AG04450 (cell line): ENCODE measurements around the gene FARP1. TPM values are rescaled to one million over a fixed set of nuclear protein-coding genes. Genes with fewer than 3 reads are reported as not detected.
"Not testable (repeated sequence)": the region's sequence is repeated elsewhere in the genome, so short reads cannot be mapped to it uniquely, and the experiment has no call there.

Source experiments
- CTCF ChIA-PET: fragments of 300-600, 350-600 bp; formaldehyde crosslinking; extraction: SDS; loops from one replicate; lab custom pipeline; 2022; ENCODE audit warnings: antibody characterized with exemption, inconsistent platforms; lab: Charles Lee
- POLR2A ChIA-PET: fragments of 350-600 bp; formaldehyde crosslinking; extraction: SDS; loops from one replicate; lab custom pipeline; 2021; ENCODE audit warnings: antibody characterized with exemption, inconsistent platforms; lab: Yijun Ruan, JAX
- DNase-seq: peaks from one replicate; pipeline ENCODE4 v3.0.0-alpha.2; 2011; ENCODE audit warnings: low read depth, low spot score
- H3K27ac ChIP-seq: one replicate; pipeline ENCODE4 v1.5.1; 2012; ENCODE audit warnings: low read depth, low read length, control low read depth
- H3K27me3 ChIP-seq: one replicate; pipeline ENCODE4 v1.6.0; 2012; ENCODE audit warnings: low read length; ENCODE audit not compliant: control insufficient read depth, insufficient read depth
- H3K4me3 ChIP-seq: 2 replicates; pipeline ENCODE4 v1.5.1; 2011; ENCODE audit warnings: mild to moderate bottlenecking, low read depth, low read length, control low read depth
- H3K9me3 ChIP-seq: 2 replicates; pipeline ENCODE4 v1.5.1; 2012; ENCODE audit warnings: low read length; ENCODE audit not compliant: control insufficient read depth, insufficient read depth
- polyA plus RNA-seq: library from polyadenylated mRNA; depleted of rRNA; stranded (reverse); fragments of >200 nt; gene quantifications from 2 replicates; pipeline ENCODE4 v1.2.3, GENCODE V29; 2011
- TF ChIP-seq, protein P1 (sequence below): IDR thresholded peaks from 2 replicates; pipeline ENCODE4 v1.5.1; 2011; ENCODE audit warnings: low read depth, low read length, control low read depth, inconsistent platforms

FARP1 gene
- polyA plus RNA-seq, 1 experiment, result 76.4 TPM

DNA sequence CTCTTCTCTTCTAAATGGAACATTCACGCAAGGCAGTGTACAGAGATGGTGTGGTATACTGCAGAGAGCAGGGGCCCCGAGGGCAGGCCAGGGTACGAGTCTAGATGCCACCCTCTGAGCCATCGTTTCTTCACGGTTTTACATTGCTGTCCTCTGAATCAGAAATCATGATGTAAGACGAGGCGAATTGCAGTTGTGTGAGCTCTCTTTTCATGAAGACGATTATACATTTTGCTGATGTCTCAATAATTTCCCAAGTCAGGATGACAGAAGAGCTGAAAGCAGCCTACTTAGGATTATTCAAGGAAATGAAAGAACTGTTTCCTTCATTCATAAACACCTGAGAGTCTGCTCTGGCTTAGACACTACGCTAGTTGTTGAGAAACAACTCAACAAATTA, 127.9 kb downstream of the FARP1 start:
- Histone ChIP-seq H3K27ac (no peak overlapping the region), H3K9me3 (no peaks in the 10 kb centered on the region), H3K27me3 (no peaks in the 10 kb centered on the region), H3K4me3 (no peak overlapping the region)
- ChIA-PET POLR2A (no interaction called here), CTCF (no interaction called here)
- TF ChIP-seq, protein P1, sequence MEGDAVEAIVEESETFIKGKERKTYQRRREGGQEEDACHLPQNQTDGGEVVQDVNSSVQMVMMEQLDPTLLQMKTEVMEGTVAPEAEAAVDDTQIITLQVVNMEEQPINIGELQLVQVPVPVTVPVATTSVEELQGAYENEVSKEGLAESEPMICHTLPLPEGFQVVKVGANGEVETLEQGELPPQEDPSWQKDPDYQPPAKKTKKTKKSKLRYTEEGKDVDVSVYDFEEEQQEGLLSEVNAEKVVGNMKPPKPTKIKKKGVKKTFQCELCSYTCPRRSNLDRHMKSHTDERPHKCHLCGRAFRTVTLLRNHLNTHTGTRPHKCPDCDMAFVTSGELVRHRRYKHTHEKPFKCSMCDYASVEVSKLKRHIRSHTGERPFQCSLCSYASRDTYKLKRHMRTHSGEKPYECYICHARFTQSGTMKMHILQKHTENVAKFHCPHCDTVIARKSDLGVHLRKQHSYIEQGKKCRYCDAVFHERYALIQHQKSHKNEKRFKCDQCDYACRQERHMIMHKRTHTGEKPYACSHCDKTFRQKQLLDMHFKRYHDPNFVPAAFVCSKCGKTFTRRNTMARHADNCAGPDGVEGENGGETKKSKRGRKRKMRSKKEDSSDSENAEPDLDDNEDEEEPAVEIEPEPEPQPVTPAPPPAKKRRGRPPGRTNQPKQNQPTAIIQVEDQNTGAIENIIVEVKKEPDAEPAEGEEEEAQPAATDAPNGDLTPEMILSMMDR, result no peak
- no peak for DNase-seq

DNA sequence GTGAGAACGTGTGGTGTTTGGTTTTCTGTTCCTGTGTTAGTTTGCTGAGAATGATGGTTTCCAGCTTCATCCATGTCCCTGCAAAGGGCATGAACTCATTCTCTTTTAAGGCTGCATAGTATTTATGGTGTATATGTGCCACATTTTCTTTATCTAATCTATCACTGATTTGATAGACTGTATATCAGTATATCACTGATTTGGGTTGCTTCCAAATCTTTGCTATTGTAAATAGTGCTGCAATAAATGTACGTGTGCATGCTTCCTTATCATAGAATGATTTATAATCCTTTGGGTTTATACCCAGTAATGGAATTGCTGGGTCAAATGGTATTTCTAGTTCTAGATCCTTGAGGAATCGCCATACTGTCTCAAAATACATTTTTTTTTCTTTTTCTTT, 128.8 kb downstream of the FARP1 start:
- H3K9me3 ChIP-seq, H3K27me3 ChIP-seq, H3K27ac ChIP-seq, H3K4me3 ChIP-seq, CTCF ChIA-PET, DNase-seq: not testable (repeated sequence)
- POLR2A ChIA-PET, result interaction anchor here (1.3 kb wide), 1 partner anchor 30 kb away, joined by 3 read pairs; no protein-coding TSS in a partner anchor

DNA sequence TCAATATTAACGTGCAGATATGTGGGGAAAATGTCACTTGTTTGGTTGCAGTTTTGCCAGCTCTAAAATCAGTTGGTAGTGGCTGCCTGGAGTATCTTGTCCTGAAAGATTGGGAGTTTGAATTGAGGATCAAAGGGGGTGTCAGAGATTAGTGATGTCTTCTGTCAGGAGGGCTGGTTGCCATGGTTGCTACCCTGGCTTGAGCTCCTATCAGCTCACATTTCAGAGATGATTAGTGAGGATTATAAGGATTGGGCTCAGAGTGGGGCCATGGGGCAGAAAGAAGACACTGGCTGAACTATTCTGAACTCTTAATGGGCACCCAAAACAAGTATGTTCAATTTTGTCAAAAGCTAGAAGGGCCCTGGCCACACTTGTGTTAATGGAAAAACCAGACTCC, 129.7 kb downstream of the FARP1 start:
- no peak overlapping the region for H3K4me3 ChIP-seq
- no peak overlapping the region for H3K27ac ChIP-seq
- POLR2A ChIA-PET, result interaction anchor here (1.3 kb wide), 1 partner anchor 29 kb away, joined by 3 read pairs; no protein-coding TSS in a partner anchor
- DNase-seq, result no peak
- TF ChIP-seq, protein P1, result no peak
- CTCF ChIA-PET, result no interaction called here
- H3K9me3 ChIP-seq, result no peaks in the 10 kb centered on the region
- no peaks in the 10 kb centered on the region for H3K27me3 ChIP-seq

DNA sequence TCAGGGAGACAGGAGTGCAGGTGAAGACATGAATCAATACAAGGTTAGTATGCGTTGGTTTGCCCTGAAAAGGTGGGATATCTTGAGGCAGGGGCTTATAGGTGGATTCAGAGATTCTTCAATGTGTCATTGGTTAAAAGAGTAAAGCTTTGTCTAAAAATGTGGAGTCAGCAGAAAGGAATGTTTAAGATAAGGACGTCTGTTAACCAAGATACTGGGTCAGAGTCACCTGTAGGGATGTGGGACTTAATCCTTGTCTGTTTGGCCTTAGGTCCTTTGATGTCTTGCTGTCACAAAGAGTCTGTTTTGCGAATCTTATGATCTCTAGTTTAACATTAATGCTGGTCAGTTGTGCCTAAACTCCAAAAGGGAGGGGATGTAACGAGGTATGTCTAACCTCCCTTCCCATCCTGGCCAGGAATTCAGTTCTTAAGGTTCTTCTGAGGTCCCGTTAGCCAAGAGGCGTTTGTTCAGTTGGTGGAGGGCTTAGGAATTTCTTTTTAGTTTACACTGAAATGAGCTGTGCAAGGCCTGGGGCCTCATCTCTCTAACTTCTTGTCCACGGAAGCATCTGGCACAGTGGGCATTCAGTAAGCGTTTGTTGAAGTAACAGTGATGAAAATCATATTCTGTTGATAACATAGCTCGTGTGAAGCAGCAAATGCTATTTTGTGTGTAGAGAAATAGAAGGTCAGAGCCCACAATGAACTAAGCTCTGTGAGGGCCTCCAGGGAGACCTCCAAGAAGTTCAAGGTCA, 130.4 kb downstream of the FARP1 start:
- CTCF ChIA-PET, result no interaction called here
- no peaks in the 10 kb centered on the region for H3K27me3 ChIP-seq
- no peak overlapping the region for H3K4me3 ChIP-seq
- H3K9me3 ChIP-seq, result no peaks in the 10 kb centered on the region
- POLR2A ChIA-PET, result interaction anchor here (1.3 kb wide), 1 partner anchor 28 kb away, joined by 3 read pairs; no protein-coding TSS in a partner anchor
- no peak overlapping the region for H3K27ac ChIP-seq
- TF ChIP-seq, protein P1, result no peak
- DNase-seq, result no peak

DNA sequence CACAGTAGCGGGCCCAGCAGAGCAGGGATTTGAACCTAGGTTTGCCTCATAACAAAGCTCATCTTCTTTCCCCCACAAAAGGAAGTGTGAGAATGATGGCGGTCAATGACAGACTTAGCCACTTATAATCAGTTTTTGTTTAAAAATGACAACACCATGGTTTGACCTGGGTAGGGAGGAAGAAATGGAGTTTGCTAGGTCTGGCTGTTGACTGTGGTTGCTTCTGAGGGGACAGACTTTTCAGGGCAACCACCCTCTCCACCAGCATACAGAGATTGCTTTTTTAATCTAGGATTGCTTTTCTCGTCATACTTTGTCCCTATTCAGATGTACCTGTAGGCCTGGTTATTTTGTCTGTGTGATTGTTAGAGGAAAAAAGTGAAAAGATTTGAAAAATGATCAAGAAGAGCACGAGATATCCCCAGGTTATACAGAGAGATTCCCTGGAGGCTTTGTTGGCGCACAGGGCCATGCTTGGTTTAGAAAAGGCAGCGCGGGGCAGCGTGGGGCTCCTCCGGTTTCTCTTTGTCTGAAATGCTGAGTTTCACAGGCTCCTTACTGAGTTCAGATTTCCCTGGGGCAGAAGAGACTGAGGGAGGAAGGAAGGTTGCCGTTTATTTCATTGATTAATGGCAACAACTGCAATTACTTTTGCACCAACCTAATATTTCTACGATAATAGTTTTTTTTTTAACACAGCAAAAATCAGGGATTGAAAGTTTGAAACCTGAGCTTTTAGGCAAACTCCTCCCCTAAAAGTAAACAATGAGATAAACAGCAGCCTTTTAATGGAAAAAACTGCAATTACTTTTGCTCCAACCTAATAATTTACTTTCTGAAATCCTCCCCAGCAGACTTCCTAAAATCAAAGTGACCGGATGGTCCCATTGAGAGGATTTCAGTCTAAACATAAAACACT, 131.2 kb downstream of the FARP1 start:
- CTCF ChIA-PET, result interaction anchor here (1.0 to 1.1 kb wide), 2 partner anchors 54 to 171 kb away, joined by 3 read pairs; no protein-coding TSS in a partner anchor
- Histone ChIP-seq H3K4me3 (no peak overlapping the region), H3K27me3 (no peaks in the 10 kb centered on the region), H3K27ac (peak overlapping the region; percentile 47), H3K9me3 (no peaks in the 10 kb centered on the region)
- TF ChIP-seq, protein P1, result no peak
- no peak for DNase-seq
- POLR2A ChIA-PET, result interaction anchor here (0.5 to 0.8 kb wide), 3 partner anchors 8 to 14 kb away, joined by 3 to 4 read pairs (median 3); no protein-coding TSS in a partner anchor
